Ishikawa (cell line): Measurements from ENCODE around the gene LBX2.

Source experiments
- CEBPB ChIP-seq: IDR thresholded peaks from 2 replicates; pipeline ENCODE4 v1.6.1; 2012
- CREB1 ChIP-seq: IDR thresholded peaks from 2 replicates; pipeline ENCODE4 v1.6.1; 2012; ENCODE audit warnings: low read depth
- FOXM1 ChIP-seq: IDR thresholded peaks from 2 replicates; pipeline ENCODE4 v1.6.1; 2012; ENCODE audit warnings: low read depth, borderline replicate concordance
- MAX ChIP-seq: IDR thresholded peaks from 2 replicates; pipeline ENCODE4 v1.6.1; 2012
- RAD21 ChIP-seq: IDR thresholded peaks from 2 replicates; pipeline ENCODE4 v1.6.1; 2012; ENCODE audit warnings: low read depth
- TAF1 ChIP-seq: IDR thresholded peaks from 2 replicates; pipeline ENCODE4 v1.6.1; 2012; ENCODE audit warnings: low read depth, mild to moderate bottlenecking
- TCF12 ChIP-seq: IDR thresholded peaks from 2 replicates; pipeline ENCODE4 v1.6.1; 2012; ENCODE audit warnings: low read depth
- TEAD4 ChIP-seq: IDR thresholded peaks from 2 replicates; pipeline ENCODE4 v1.6.1; 2012
- YY1 ChIP-seq: IDR thresholded peaks from 2 replicates; pipeline ENCODE4 v1.6.1; 2012; ENCODE audit warnings: low read depth
- TF ChIP-seq, protein P1 (sequence below): IDR thresholded peaks from 2 replicates; pipeline ENCODE4 v1.6.1; 2012

DNA sequence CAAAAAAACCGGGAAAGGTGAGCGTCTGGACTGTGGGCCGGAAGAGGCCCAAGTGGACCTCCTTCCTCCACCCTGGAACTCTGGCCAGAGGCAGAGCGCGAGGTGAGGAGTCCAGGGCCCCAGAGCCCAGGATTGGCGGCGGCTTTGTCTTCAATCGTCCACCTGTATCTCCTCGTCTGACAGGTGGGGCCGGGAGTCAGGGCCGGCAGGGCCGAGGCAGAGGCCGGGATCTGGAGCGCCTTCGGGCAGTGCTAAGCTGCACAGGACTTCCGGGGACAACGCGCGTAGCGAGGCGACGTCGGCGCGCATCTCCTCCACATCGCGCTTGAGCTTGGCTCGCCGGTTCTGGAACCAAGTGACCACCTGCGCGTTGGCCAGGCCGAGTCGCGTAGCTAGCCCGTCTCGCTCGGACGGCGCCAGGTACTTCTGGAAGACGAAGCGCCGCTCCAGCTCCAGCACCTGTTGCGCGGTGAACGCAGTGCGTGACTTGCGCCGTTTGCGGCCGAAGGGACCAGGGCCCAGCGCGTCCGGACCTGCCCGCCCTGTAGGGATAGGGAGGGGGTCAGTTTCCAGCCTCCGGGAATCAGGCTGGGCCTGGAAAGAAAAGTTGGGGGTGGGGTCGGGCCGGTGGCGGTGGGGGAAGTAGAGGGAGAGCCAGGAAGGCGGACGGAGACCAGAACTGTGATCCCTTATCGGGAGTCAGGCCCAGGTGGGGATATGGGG, 1.5 kb downstream of the LBX2 start:
- TF ChIP-seq TAF1 (no peak), TCF12 (no peak), RAD21 (no peak), CEBPB (no peak), FOXM1 (no peak), MAX (no peak), CREB1 (no peak), YY1 (no peak), TEAD4 (no peak)
- TF ChIP-seq, protein P1, sequence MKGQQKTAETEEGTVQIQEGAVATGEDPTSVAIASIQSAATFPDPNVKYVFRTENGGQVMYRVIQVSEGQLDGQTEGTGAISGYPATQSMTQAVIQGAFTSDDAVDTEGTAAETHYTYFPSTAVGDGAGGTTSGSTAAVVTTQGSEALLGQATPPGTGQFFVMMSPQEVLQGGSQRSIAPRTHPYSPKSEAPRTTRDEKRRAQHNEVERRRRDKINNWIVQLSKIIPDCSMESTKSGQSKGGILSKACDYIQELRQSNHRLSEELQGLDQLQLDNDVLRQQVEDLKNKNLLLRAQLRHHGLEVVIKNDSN, result no peak
